ENCODE data around the gene HMGXB3. TPM values are rescaled to one million over a fixed set of nuclear protein-coding genes. Genes with fewer than 3 reads are reported as not detected.

HMGXB3 gene
- total RNA-seq, 1 experiment from 2014 or later, result 56.2 TPM

DNA sequence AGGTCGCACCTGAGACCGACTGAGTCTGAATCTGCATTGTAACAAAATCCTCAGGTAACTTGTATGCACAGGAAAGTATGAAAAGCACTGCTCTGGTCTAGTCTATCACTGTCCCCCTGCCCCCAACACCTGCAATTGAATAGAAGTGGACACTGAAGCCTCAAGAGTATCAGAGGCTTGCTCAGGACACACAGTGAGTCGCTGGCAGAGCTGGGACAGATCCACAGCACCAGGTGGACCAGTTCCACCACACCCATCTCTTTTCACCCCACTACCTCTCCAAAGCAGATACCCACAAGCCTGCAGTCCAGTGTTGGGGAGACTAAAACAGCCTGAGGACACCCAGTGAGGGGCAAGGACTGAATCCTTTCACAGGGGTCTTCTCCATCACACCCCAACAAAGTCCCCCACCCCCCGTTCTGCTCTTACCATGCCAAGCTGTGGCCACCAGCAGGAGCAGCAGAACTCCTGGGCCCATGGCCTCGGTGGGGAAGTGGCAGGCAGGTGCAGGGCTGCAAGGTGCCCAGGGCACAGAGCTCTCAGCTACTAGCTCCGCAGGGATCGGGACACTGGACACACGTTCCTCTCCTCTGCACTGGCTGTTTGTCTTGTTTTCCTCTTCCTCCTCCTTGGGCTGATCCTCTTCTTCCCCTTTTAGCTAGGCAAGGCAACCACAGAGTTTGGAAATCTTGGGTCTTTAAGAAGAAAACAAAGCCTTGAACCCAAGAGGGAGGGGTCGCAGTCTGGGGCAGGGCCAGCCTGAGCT lies 85.6 kb downstream of the HMGXB3 start, which contains the start of gene CSF1R:
TSS of gene CSF1R (minus strand) at position 605 of the 766 bp plus-strand sequence. CDS start at position 478, 127 bp downstream.
- ChIA-PET POLR2A (no interaction called here), CTCF (no interaction called here)
- no peaks in the 10 kb centered on the region for H3K9me3 ChIP-seq (ENCODE audit: control insufficient read depth, insufficient read depth, low read depth, low read length)
- H3K36me3 ChIP-seq (ENCODE audit: control insufficient read depth, insufficient read depth, low read length), result no peaks in the 10 kb centered on the region
- H3K27me3 ChIP-seq (ENCODE audit: control insufficient read depth, insufficient read depth, low read length), result peaks cover 16% of the 10 kb centered on the region; the same call in 1 of the 2 replicates
- BruUV-seq (replicated peaks), result no TSS peak
- H3K4me3 ChIP-seq (ENCODE audit: low read depth in 2 of 2, low read length in 2 of 2), result no peak within 1 kb of the TSS
- ATAC-seq (no peak), DNase-seq (ENCODE audit: low read depth, low spot score) (no peak)
- no peak within 1 kb of the TSS for H3K27ac ChIP-seq (ENCODE audit: low read length)
- TF ChIP-seq, protein P1, sequence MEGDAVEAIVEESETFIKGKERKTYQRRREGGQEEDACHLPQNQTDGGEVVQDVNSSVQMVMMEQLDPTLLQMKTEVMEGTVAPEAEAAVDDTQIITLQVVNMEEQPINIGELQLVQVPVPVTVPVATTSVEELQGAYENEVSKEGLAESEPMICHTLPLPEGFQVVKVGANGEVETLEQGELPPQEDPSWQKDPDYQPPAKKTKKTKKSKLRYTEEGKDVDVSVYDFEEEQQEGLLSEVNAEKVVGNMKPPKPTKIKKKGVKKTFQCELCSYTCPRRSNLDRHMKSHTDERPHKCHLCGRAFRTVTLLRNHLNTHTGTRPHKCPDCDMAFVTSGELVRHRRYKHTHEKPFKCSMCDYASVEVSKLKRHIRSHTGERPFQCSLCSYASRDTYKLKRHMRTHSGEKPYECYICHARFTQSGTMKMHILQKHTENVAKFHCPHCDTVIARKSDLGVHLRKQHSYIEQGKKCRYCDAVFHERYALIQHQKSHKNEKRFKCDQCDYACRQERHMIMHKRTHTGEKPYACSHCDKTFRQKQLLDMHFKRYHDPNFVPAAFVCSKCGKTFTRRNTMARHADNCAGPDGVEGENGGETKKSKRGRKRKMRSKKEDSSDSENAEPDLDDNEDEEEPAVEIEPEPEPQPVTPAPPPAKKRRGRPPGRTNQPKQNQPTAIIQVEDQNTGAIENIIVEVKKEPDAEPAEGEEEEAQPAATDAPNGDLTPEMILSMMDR (IDR thresholded peaks at IDR 0.05), result no peak
- TF ChIP-seq, protein P2, sequence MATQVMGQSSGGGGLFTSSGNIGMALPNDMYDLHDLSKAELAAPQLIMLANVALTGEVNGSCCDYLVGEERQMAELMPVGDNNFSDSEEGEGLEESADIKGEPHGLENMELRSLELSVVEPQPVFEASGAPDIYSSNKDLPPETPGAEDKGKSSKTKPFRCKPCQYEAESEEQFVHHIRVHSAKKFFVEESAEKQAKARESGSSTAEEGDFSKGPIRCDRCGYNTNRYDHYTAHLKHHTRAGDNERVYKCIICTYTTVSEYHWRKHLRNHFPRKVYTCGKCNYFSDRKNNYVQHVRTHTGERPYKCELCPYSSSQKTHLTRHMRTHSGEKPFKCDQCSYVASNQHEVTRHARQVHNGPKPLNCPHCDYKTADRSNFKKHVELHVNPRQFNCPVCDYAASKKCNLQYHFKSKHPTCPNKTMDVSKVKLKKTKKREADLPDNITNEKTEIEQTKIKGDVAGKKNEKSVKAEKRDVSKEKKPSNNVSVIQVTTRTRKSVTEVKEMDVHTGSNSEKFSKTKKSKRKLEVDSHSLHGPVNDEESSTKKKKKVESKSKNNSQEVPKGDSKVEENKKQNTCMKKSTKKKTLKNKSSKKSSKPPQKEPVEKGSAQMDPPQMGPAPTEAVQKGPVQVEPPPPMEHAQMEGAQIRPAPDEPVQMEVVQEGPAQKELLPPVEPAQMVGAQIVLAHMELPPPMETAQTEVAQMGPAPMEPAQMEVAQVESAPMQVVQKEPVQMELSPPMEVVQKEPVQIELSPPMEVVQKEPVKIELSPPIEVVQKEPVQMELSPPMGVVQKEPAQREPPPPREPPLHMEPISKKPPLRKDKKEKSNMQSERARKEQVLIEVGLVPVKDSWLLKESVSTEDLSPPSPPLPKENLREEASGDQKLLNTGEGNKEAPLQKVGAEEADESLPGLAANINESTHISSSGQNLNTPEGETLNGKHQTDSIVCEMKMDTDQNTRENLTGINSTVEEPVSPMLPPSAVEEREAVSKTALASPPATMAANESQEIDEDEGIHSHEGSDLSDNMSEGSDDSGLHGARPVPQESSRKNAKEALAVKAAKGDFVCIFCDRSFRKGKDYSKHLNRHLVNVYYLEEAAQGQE (IDR thresholded peaks at IDR 0.05; ENCODE audit: insufficient read depth in 1 of 2, low read depth in 2 of 2, low read length in 1 of 2), result no peak
- TF ChIP-seq POLR2AphosphoS5 (IDR thresholded peaks at IDR 0.05; ENCODE audit: low read depth, low read length), result no peak
- no peak for TF ChIP-seq SIN3A (IDR thresholded peaks at IDR 0.05; ENCODE audit: borderline replicate concordance, insufficient read depth, low read depth, low read length)
- no peak for TF ChIP-seq TCF7L2 (IDR thresholded peaks at IDR 0.05; ENCODE audit: low read depth, low read length)
- no peaks in the 10 kb centered on the region for H3K4me1 ChIP-seq (ENCODE audit: control insufficient read depth, insufficient read depth, low read length)
- intact Hi-C loops (cut with micrococcal nuclease; ENCODE audit: unreplicated experiment) (no loop called here), in situ Hi-C loops (cut with HindIII; ENCODE audit: low pct_unique_long_range_greater_than_20kb, low sequenced_read_pairs) (no loop called here)

DNA sequence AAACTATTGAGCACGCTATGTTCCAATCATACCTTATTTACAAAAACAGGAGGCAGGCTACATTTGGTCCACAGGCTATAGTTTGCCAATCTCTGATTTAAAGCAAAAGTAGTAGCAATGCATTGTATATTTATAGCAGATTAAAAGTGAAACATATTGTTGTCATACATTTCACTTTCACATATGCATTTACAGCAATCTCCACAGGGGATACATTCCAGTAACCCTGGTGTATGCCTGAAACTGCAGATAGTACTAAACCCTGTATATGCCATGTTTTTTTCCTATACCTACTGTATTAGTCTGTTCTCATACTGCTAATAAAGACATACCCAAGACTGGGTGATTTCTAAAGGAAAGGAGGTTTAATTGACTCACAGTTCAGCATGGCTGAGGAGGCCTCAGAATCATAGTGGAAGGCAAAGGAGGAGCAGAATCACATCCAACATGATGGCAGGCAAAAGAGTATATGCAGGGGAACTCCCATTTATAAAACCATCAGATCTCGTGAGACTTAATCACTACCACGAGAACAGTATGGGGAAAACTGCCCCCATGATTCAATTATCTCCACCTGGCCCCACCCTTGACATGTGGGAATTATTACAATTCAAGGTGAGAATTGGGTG lies 91.7 kb downstream of the HMGXB3 start:
- in situ Hi-C loops (cut with HindIII; ENCODE audit: low pct_unique_long_range_greater_than_20kb, low sequenced_read_pairs) (no loop called here), intact Hi-C loops (cut with micrococcal nuclease; ENCODE audit: unreplicated experiment) (no loop called here)
- H3K36me3 ChIP-seq (ENCODE audit: control insufficient read depth, insufficient read depth, low read length), result no peaks in the 10 kb centered on the region
- no TSS peak for BruUV-seq (replicated peaks)
- peaks cover 25% of the 10 kb centered on the region; the same call in 1 of the 2 replicates for H3K27me3 ChIP-seq (ENCODE audit: control insufficient read depth, insufficient read depth, low read length)
- H3K9me3 ChIP-seq (ENCODE audit: control insufficient read depth, insufficient read depth, low read depth, low read length), result no peaks in the 10 kb centered on the region
- DNase-seq (ENCODE audit: low read depth, low spot score) (no peak), ATAC-seq (no peak)
- no peak overlapping the region for H3K27ac ChIP-seq (ENCODE audit: low read length)
- ChIA-PET POLR2A (interaction anchor here (0.6 kb wide), 1 partner anchor 10 kb away, joined by 5 read pairs; no protein-coding TSS in a partner anchor), CTCF (no interaction called here)
- H3K4me3 ChIP-seq (ENCODE audit: low read depth in 2 of 2, low read length in 2 of 2), result no peak overlapping the region
- no peak for TF ChIP-seq POLR2AphosphoS5 (IDR thresholded peaks at IDR 0.05; ENCODE audit: low read depth, low read length)
- TF ChIP-seq, protein P2 (IDR thresholded peaks at IDR 0.05; ENCODE audit: insufficient read depth in 1 of 2, low read depth in 2 of 2, low read length in 1 of 2), result no peak
- H3K4me1 ChIP-seq (ENCODE audit: control insufficient read depth, insufficient read depth, low read length), result no peaks in the 10 kb centered on the region
